A549 treated with dexamethasone at 1 μM for 4 hours (cell line): ENCODE data around the gene CNTN2. TPM values are rescaled to one million over a fixed set of nuclear protein-coding genes. Genes with fewer than 3 reads are reported as not detected.

Experiments used
- total RNA-seq: library from RNA; stranded (reverse); fragments of 200-300 nt; extraction: Qiagen RNA extraction; gene quantifications from 5 replicates; pipeline ENCODE4 v1.2.3, GENCODE V29; 2022

The CNTN2 gene
- 0.06 to 0.07 TPM (median 0.06 TPM) in 4 of 5 replicates, not detected in the other for total RNA-seq

GRCh38 chr1:205042911-205043806 lies at the start of gene CNTN2:
Gene CNTN2, plus strand, starts transcription at chr1:205043212. Its CDS starts 9,974 bp downstream, at chr1:205053186.

GRCh38 chr1:205084360-205084759 lies 41.3 kb downstream of the CNTN2 start, which contains the start of gene TMEM81:
Gene TMEM81, minus strand, starts transcription at chr1:205084460. Its CDS starts 140 bp downstream, at chr1:205084320.

GRCh38 chr1:205121660-205122488 lies 78.9 kb downstream of the CNTN2 start, which contains the start of gene RBBP5:
Gene RBBP5, minus strand, starts transcription at chr1:205121978. Its CDS starts 105 bp downstream, at chr1:205121873.

Other genes starting within 250 kb of the CNTN2 start
- gene NFASC, start 172.3 kb upstream of the CNTN2 start, total RNA-seq = 0.70 to 1.3 TPM (median 1.1 TPM) in 5 replicates
- gene TMEM81, start 41.2 kb downstream of the CNTN2 start, total RNA-seq = 1.6 to 3.0 TPM (median 2.3 TPM) in 5 replicates
- gene RBBP5, start 78.8 kb downstream of the CNTN2 start, total RNA-seq = 11.6 to 15.1 TPM (median 13.6 TPM) in 5 replicates
- gene DSTYK, start 168.5 kb downstream of the CNTN2 start, total RNA-seq = 6.8 to 9.7 TPM (median 8.5 TPM) in 5 replicates
- gene TMCC2, start 184.7 kb downstream of the CNTN2 start, total RNA-seq = 1.2 to 1.7 TPM (median 1.5 TPM) in 5 replicates